Measurements from ENCODE around the gene LRRC23. TPM values are rescaled to one million over a fixed set of nuclear protein-coding genes. Genes with fewer than 3 reads are reported as not detected.

Gene LRRC23
- total and polyA plus RNA-seq, 5 donors from 2014 or later, result 2.2 to 6.6 (median 4.7) TPM

- peak overlapping the region; percentile 98 for H3K27ac ChIP-seq (ENCODE audit: insufficient read depth, low read length, poor library complexity, severe bottlenecking)
- no peaks in the 10 kb centered on the region for H3K27me3 Mint-ChIP-seq
- peaks cover 32% of the 10 kb centered on the region for H3K36me3 ChIP-seq (ENCODE audit: control insufficient read depth, insufficient read depth, low read length)
- H3K27me3 ChIP-seq (ENCODE audit: control insufficient read depth, insufficient read depth, low read length), result no peaks in the 10 kb centered on the region
- H3K4me3 Mint-ChIP-seq, result peak overlapping the region; percentile 87 to 96 (median 92)
- no peaks in the 10 kb centered on the region for H3K9me3 ChIP-seq (ENCODE audit: control insufficient read depth in 2 of 2, low read length in 2 of 2)
- peaks cover 11 to 90% (median 57%) of the 10 kb centered on the region in 4 donors for H3K4me1 Mint-ChIP-seq
- H3K4me3 ChIP-seq (ENCODE audit: low read depth, low read length), result peak overlapping the region; percentile 64
- H3K27ac Mint-ChIP-seq, result peak overlapping the region; percentile 97 to 100 (median 99)
- H3K4me1 ChIP-seq (ENCODE audit: control insufficient read depth, insufficient read depth, low read length, poor library complexity, severe bottlenecking), result peaks cover 100% of the 10 kb centered on the region
- DNase-seq (no peak), ATAC-seq (ENCODE audit: low read depth in 2 of 2) (no peak)
- no peaks in the 10 kb centered on the region for H3K9me3 Mint-ChIP-seq
- H3K36me3 Mint-ChIP-seq, result peaks cover 41% of the 10 kb centered on the region
Measured at GRCh38 chr12:6957741-6958608, 53.4 kb downstream of the LRRC23 start.

GRCh38 chr12:6958609-6959057 is 54.0 kb downstream of the LRRC23 start:
- ATAC-seq (ENCODE audit: low read depth in 2 of 2), result no peak
- no peaks in the 10 kb centered on the region for H3K9me3 Mint-ChIP-seq
- H3K27ac Mint-ChIP-seq, result peak overlapping the region; percentile 97 to 100 (median 99)
- no peaks in the 10 kb centered on the region for H3K27me3 Mint-ChIP-seq
- H3K4me3 ChIP-seq (ENCODE audit: low read depth, low read length), result peak overlapping the region; percentile 64
- no peaks in the 10 kb centered on the region for H3K27me3 ChIP-seq (ENCODE audit: control insufficient read depth, insufficient read depth, low read length)
- no peak for DNase-seq
- peaks cover 11 to 86% (median 56%) of the 10 kb centered on the region in 4 donors for H3K4me1 Mint-ChIP-seq
- H3K36me3 ChIP-seq (ENCODE audit: control insufficient read depth, insufficient read depth, low read length), result peaks cover 32% of the 10 kb centered on the region
- H3K4me3 Mint-ChIP-seq, result peak overlapping the region; percentile 87 to 96 (median 92)
- H3K9me3 ChIP-seq (ENCODE audit: control insufficient read depth in 2 of 2, low read length in 2 of 2), result no peaks in the 10 kb centered on the region
- peaks cover 41% of the 10 kb centered on the region for H3K36me3 Mint-ChIP-seq
- H3K27ac ChIP-seq (ENCODE audit: insufficient read depth, low read length, poor library complexity, severe bottlenecking), result peak overlapping the region; percentile 98
- H3K4me1 ChIP-seq (ENCODE audit: control insufficient read depth, insufficient read depth, low read length, poor library complexity, severe bottlenecking), result peaks cover 94% of the 10 kb centered on the region

- Mint-ChIP-seq H3K36me3 (peaks cover 35% of the 10 kb centered on the region), H3K27me3 (no peaks in the 10 kb centered on the region)
- H3K4me3 ChIP-seq (ENCODE audit: low read depth, low read length), result peak overlapping the region; percentile 64
Measured at GRCh38 chr12:6959058-6959804, 54.6 kb downstream of the LRRC23 start.

DNA sequence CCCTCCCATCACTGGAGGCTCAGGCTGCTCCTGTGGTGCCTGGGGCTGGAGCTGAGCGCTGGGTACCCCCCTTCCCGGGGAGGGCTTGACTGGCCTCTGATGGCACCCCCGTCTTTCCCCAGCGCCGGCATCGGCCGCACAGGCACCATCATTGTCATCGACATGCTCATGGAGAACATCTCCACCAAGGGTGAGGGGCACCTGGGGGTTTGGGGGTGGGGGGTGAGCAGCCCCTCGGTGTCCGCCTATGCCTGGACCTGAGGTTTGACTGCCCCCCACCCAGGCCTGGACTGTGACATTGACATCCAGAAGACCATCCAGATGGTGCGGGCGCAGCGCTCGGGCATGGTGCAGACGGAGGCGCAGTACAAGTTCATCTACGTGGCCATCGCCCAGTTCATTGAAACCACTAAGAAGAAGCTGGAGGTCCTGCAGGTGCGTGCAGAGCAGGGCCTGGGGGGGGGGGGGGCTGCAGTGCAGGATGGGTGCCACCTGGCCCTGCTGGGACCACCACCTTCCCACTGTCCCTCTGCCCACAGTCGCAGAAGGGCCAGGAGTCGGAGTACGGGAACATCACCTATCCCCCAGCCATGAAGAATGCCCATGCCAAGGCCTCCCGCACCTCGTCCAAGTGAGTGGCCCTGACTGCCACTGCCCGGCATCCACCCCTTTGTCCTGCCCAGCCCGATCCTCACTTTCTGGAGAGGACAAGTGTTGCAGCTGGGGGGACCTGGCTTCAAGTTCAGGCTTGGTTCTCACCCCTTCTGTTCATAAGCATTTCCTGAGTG is 55.4 kb downstream of the LRRC23 start:
- Histone ChIP-seq H3K4me1 (ENCODE audit: control insufficient read depth, insufficient read depth, low read length, poor library complexity, severe bottlenecking) (peaks cover 87% of the 10 kb centered on the region), H3K9me3 (ENCODE audit: control insufficient read depth in 2 of 2, low read length in 2 of 2) (no peaks in the 10 kb centered on the region), H3K27me3 (ENCODE audit: control insufficient read depth, insufficient read depth, low read length) (no peaks in the 10 kb centered on the region), H3K27ac (ENCODE audit: insufficient read depth, low read length, poor library complexity, severe bottlenecking) (peak overlapping the region; percentile 98), H3K4me3 (ENCODE audit: low read depth, low read length) (peak overlapping the region; percentile 64), H3K36me3 (ENCODE audit: control insufficient read depth, insufficient read depth, low read length) (peaks cover 28% of the 10 kb centered on the region)
- H3K36me3 Mint-ChIP-seq, result peaks cover 34% of the 10 kb centered on the region
- H3K4me1 Mint-ChIP-seq, result peaks cover 11 to 86% (median 49%) of the 10 kb centered on the region in 4 donors
- H3K27me3 Mint-ChIP-seq, result no peaks in the 10 kb centered on the region
- ATAC-seq (ENCODE audit: low read depth in 2 of 2) (no peak), DNase-seq (no peak)
- H3K9me3 Mint-ChIP-seq, result no peaks in the 10 kb centered on the region
- H3K4me3 Mint-ChIP-seq, result peak overlapping the region in 3 of 4 donors; percentile 89 to 94 (median 93)
- peak overlapping the region; percentile 99 to 100 (median 99) for H3K27ac Mint-ChIP-seq

More at GRCh38 chr12:6959058-6959804, 54.6 kb downstream of the LRRC23 start:
- Mint-ChIP-seq H3K27ac (peak overlapping the region; percentile 97 to 100 (median 99)), H3K4me3 (peak overlapping the region; percentile 87 to 96 (median 92)), H3K9me3 (no peaks in the 10 kb centered on the region), H3K4me1 (peaks cover 11 to 86% (median 52%) of the 10 kb centered on the region in 4 donors)
- peaks cover 32% of the 10 kb centered on the region for H3K36me3 ChIP-seq (ENCODE audit: control insufficient read depth, insufficient read depth, low read length)
- ATAC-seq (ENCODE audit: low read depth in 2 of 2), result peak; percentile 56
- H3K27me3 ChIP-seq (ENCODE audit: control insufficient read depth, insufficient read depth, low read length), result no peaks in the 10 kb centered on the region
- H3K27ac ChIP-seq (ENCODE audit: insufficient read depth, low read length, poor library complexity, severe bottlenecking), result peak overlapping the region; percentile 98
- peak; percentile 69 to 90 (median 87) for DNase-seq
- peaks cover 88% of the 10 kb centered on the region for H3K4me1 ChIP-seq (ENCODE audit: control insufficient read depth, insufficient read depth, low read length, poor library complexity, severe bottlenecking)
- H3K9me3 ChIP-seq (ENCODE audit: control insufficient read depth in 2 of 2, low read length in 2 of 2), result no peaks in the 10 kb centered on the region

DNA sequence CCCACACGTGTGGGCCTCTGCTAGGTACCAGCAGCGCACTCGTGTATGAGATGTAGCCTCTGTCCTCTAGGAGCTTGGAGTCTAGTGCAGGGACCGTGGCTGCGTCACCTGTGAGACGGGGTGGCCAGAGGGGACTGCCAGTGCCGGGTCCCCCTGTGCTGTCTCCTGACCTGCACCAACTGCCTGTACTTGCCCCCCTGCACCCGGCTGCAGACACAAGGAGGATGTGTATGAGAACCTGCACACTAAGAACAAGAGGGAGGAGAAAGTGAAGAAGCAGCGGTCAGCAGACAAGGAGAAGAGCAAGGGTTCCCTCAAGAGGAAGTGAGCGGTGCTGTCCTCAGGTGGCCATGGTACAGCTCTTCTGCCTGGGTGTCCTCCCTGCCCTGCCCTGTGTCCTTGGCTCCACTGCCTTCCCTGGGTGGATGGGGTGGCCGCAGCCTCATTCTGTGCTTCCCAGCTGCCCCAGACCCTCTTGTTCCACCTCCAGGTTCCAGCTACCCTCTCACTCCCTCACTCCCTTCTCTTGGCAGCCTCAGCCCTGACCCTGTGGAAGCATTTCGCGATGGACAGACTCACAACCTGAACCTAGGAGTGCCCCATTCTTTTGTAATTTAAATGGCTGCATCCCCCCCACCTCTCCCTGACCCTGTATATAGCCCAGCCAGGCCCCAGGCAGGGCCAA is 56.1 kb downstream of the LRRC23 start:
- DNase-seq (peak in 2 of 3 donors; percentile 47 to 72), ATAC-seq (ENCODE audit: low read depth in 2 of 2) (no peak)
- peaks cover 30% of the 10 kb centered on the region for H3K36me3 ChIP-seq (ENCODE audit: control insufficient read depth, insufficient read depth, low read length)
- H3K9me3 Mint-ChIP-seq, result no peaks in the 10 kb centered on the region
- peak overlapping the region; percentile 98 for H3K27ac ChIP-seq (ENCODE audit: insufficient read depth, low read length, poor library complexity, severe bottlenecking)
- H3K27ac Mint-ChIP-seq, result peak overlapping the region; percentile 98 to 99 (median 99)
- peaks cover 11 to 84% (median 53%) of the 10 kb centered on the region in 4 donors for H3K4me1 Mint-ChIP-seq
- no peaks in the 10 kb centered on the region for H3K27me3 ChIP-seq (ENCODE audit: control insufficient read depth, insufficient read depth, low read length)
- H3K4me1 ChIP-seq (ENCODE audit: control insufficient read depth, insufficient read depth, low read length, poor library complexity, severe bottlenecking), result peaks cover 80% of the 10 kb centered on the region
- H3K27me3 Mint-ChIP-seq, result no peaks in the 10 kb centered on the region
- no peak overlapping the region for H3K4me3 ChIP-seq (ENCODE audit: low read depth, low read length)
- H3K36me3 Mint-ChIP-seq, result peaks cover 36% of the 10 kb centered on the region
- no peaks in the 10 kb centered on the region for H3K9me3 ChIP-seq (ENCODE audit: control insufficient read depth in 2 of 2, low read length in 2 of 2)
- peak overlapping the region; percentile 73 to 93 (median 86) for H3K4me3 Mint-ChIP-seq

DNA sequence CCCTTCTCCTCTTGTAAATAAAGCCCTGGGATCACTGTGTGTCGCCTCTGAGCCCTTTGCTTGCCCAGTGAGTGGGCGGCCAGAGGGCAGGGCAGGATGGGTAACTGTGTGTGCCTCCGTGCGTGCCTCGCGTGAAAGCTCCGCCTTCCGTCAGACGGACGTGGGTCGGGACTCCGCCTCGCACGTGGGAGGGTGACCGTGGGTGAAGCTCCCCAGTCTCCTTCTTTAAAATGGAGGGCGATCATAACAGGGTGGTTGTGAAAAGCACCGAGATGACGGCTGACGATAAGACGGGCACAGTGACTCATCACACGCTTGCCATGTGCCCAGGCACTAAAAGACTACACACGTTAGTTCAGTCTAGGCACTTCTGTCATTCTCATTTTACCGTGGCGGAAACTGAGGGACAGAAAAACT is 56.7 kb downstream of the LRRC23 start:
- Histone ChIP-seq H3K36me3 (ENCODE audit: control insufficient read depth, insufficient read depth, low read length) (peaks cover 33% of the 10 kb centered on the region), H3K4me1 (ENCODE audit: control insufficient read depth, insufficient read depth, low read length, poor library complexity, severe bottlenecking) (peaks cover 75% of the 10 kb centered on the region), H3K9me3 (ENCODE audit: control insufficient read depth in 2 of 2, low read length in 2 of 2) (no peaks in the 10 kb centered on the region), H3K27ac (ENCODE audit: insufficient read depth, low read length, poor library complexity, severe bottlenecking) (peak overlapping the region; percentile 98), H3K27me3 (ENCODE audit: control insufficient read depth, insufficient read depth, low read length) (no peaks in the 10 kb centered on the region), H3K4me3 (ENCODE audit: low read depth, low read length) (peak overlapping the region; percentile 65)
- Mint-ChIP-seq H3K4me3 (peak overlapping the region; percentile 73 to 93 (median 86)), H3K27me3 (no peaks in the 10 kb centered on the region), H3K36me3 (peaks cover 36% of the 10 kb centered on the region), H3K4me1 (peaks cover 11 to 78% (median 52%) of the 10 kb centered on the region in 4 donors), H3K9me3 (no peaks in the 10 kb centered on the region), H3K27ac (peak overlapping the region; percentile 98 to 99 (median 99))
- ATAC-seq (ENCODE audit: low read depth in 2 of 2) (peak; percentile 84 to 85), DNase-seq (peak; percentile 88 to 94 (median 90))

Measured in CD4-positive, CD25-positive, alpha-beta regulatory T cell (primary cell).